GM12801 (cell line): ENCODE results near the gene GUK1.

Experiments
- CTCF ChIP-seq: IDR thresholded peaks from one replicate; pipeline ENCODE4 v1.5.1; 2011; ENCODE audit warnings: control low read depth; ENCODE audit not compliant: insufficient read length; ENCODE audit errors: extremely low read depth

The GUK1 gene

GRCh38 chr1:228158151-228159007 is 18.3 kb downstream of the GUK1 start:
- no peak for TF ChIP-seq CTCF

- no peak for TF ChIP-seq CTCF
These were observed 19.1 kb downstream of the GUK1 start for GRCh38 chr1:228159008-228159665.

GRCh38 chr1:228160201-228160761 is 20.2 kb downstream of the GUK1 start:
- TF ChIP-seq CTCF = no peak

GRCh38 chr1:228161362-228161761 is 21.3 kb downstream of the GUK1 start:
- no peak for TF ChIP-seq CTCF

- TF ChIP-seq CTCF = no peak
These were observed 21.8 kb downstream of the GUK1 start for GRCh38 chr1:228161866-228162265.

- no peak for TF ChIP-seq CTCF
These were observed 22.4 kb downstream of the GUK1 start for GRCh38 chr1:228162286-228163006.

- TF ChIP-seq CTCF = no peak
These were observed 23.1 kb downstream of the GUK1 start for GRCh38 chr1:228163007-228163753.
